Hypothalamus (tissue), 51 donors: ENCODE results near the gene PRR15.

Experiments used
- DNase-seq, 51 donors: peaks; one replicate each; lab custom pipeline; 2025; lab: John Stamatoyannopoulos, UW

Gene PRR15

GRCh38 chr7:29607889-29608288, 44.3 kb downstream of the PRR15 start:
- no peak for DNase-seq

DNA sequence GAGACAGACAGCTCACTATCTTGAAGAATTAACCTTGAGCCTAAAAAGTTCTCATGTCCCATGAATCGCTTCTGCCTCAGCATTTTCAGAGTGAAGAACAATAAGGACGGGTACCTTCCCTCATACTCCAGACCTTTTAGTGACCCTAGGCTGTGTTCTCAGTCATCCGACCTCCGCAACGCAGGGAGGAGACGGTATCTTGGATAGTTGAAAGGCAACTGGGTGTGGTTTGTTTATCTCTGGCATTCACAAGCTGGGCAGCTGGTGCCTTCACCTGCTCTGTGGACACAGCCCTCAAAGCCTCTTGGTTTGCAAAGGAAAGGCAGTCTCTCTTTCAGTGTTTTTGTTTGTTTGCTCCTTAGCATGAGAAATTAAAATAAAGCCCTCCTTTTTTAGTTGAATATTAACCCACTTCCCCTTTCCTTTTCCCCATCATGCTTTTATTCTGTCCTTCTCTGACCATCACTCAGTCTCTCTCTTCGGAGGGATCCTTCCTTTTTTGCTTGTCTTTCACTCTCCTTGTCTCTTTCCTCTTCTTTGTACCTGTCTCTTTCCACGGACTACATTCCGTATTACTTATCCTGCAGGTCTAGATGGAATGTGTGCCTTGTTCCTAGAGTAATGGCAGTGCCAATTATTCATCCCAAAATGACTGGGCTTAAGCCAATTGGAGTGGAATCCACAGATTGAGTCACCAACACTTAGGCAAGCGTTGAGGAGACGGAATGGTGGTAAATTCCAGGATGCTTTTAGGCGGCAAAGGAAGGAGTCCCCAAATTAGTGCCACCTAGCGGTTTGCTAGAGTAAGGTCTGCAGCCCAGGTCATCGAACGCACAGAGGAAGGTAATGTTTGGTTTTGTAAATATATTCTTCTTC, 45.8 kb downstream of the PRR15 start:
- DNase-seq = no peak

GRCh38 chr7:29610086-29610485, 46.5 kb downstream of the PRR15 start:
- DNase-seq = no peak

- no peak for DNase-seq
These were observed 48.4 kb downstream of the PRR15 start for GRCh38 chr7:29611941-29612544.

DNA sequence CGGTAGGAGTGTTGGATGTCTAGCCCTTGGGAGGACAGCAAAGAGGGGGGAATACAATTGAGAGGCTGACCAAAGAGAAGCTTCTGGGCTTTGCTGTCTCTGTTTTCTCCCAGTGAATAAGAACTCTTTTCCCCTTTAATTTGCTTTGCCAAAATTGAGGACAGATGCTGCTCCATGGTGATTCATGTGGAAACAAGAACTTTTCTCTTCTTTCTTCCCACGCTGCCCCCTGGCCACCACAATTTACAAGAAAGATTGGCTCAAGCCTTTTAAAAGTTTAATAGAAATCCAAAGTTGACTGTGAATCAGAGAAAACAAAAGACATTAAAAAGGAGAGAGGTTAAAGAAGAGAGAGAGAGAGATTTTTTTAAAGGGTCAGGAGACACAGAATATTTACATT, 49.0 kb downstream of the PRR15 start:
- peak in 1 of 51 donors; percentile 8 for DNase-seq

- no peak for DNase-seq
These were observed 49.5 kb downstream of the PRR15 start for GRCh38 chr7:29613100-29613499.

DNA sequence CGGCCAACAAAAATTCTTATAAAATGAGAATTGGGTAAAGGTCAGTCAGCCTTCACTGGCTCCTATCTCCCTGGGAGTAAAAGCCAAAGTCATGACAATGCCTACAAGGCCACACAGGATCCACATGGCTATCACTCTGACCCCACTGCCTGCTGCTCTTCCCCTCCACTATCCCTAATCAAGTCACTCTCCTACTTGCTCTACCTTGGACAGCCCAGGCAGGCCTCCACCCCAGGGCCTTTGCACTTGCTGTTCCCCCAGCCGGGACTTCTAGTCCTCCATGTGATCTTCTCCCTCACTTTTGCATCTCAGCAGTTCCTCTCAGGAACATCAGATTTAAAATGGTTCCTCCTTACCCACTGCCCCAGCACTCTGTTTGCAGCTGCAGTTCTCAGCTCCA, 50.6 kb downstream of the PRR15 start:
- no peak for DNase-seq
